ENCODE data around the gene CNIH3.

The CNIH3 gene

GRCh38 chr1:224753491-224753890, 137.4 kb downstream of the CNIH3 start:
- intact Hi-C loops (cut with DNase I) = no loop called here
- DNase-seq = no peak

GRCh38 chr1:224755586-224755985, 139.5 kb downstream of the CNIH3 start:
- intact Hi-C loops (cut with DNase I) = no loop called here
- no peak for DNase-seq

DNA sequence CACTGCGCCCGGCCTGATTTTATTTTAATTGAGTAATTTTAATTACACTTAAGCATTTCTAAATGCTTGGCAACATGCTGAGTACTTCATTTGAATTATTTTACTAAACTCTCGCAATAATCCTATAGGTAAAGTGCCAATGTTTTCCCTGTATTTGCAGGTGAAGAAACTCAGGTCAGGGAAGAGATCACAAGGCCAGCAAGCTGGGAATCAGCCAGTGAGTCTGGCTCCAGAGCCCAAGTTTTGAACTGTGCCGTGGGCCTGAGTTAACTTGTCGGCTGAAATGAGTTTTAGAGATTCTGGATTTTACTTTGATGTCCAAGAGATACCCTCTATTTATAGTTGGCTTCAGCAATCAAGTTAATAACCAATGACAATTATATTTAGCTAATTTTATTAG, 141.4 kb downstream of the CNIH3 start:
- intact Hi-C loops (cut with DNase I) = no loop called here
- DNase-seq = no peak

DNA sequence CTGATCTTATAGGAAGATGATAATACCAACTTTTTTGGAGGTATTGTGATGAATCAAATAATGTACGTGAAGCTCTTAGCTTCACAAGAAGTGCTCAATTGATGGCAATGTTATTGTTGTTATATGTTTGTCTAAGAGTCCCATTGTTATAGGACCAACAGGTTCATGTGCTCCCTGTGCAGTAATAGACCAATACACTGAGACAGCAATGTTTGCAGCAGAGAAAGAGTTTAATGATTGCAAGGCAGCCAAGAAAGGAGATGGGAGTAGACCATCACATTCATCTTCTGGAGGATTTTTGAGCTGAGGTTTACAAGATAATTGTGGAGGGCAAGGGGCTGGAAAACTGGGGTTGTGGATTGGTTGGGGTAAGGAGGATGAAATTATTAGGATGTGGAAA, 143.0 kb downstream of the CNIH3 start:
- intact Hi-C loops (cut with DNase I) = no loop called here
- no peak for DNase-seq

DNA sequence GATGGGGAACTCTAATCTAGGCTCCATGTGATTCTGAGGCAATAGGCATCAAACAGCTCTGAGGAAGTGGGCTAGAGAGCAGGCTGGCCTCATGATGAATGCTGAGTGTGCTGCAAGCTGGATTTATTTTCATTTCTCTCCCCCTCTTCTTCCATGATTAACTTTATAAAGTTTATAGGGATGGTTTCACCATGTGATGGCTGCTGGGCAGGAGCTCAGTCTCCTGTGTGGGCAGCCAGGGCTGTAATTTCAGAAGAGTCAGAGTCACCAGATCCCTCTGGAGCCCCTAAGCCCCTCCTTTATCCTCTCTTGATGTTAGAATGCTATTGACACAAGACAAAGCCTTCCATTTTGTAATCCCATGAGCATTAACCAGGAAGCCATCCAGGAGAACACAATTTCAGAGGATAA, 143.6 kb downstream of the CNIH3 start:
- DNase-seq = no peak
- intact Hi-C loops (cut with DNase I) = no loop called here

- intact Hi-C loops (cut with DNase I) = no loop called here
- DNase-seq = no peak
Measured at GRCh38 chr1:224760163-224760562, 144.0 kb downstream of the CNIH3 start.

- intact Hi-C loops (cut with DNase I) = no loop called here
- no peak for DNase-seq
Measured at GRCh38 chr1:224761245-224761644, 145.1 kb downstream of the CNIH3 start.

DNA sequence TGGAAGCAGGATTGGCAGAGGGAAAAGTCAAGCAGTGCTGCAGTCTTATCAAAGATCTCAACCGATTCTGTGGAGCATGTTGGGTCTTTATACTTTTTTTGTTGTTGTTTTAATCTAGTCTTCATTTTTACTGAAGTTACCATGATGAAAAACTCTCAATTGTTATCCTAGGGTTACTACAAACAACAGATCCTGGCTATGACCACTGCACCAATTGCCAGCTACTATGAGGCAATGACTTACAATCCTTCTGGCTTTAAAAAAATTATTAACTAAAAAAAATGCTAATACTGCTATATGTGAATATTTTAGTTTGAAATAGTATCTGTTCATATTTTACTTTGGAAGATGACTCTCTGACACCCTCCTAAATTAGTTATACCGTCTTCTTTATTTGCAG, 145.9 kb downstream of the CNIH3 start:
- intact Hi-C loops (cut with DNase I) = no loop called here

DNA sequence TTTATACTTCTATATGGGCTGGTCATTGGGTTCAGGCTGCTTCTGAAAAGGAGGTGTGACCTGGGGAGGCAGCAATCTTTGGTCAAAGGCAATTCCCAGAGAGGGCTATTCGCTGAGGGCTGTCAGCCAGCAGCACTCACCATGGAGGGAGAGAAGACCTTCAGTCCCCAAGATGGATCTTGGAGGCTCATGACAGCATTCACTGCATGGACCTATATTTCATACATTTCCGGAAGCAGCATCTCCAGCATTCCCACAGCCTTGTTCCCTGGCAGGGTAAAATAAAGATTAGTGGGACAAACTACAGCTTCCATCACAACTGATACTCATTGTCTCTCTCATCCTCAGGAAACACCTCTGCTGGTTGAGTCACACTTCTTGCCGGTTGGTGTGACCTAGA, 146.6 kb downstream of the CNIH3 start:
- DNase-seq = no peak
- intact Hi-C loops (cut with DNase I) = no loop called here

More for the DNA sequence above, 145.9 kb downstream of the CNIH3 start:
- DNase-seq = no peak

GRCh38 chr1:224763126-224763775, 147.1 kb downstream of the CNIH3 start:
- intact Hi-C loops (cut with DNase I) = no loop called here
- DNase-seq = no peak

DNA sequence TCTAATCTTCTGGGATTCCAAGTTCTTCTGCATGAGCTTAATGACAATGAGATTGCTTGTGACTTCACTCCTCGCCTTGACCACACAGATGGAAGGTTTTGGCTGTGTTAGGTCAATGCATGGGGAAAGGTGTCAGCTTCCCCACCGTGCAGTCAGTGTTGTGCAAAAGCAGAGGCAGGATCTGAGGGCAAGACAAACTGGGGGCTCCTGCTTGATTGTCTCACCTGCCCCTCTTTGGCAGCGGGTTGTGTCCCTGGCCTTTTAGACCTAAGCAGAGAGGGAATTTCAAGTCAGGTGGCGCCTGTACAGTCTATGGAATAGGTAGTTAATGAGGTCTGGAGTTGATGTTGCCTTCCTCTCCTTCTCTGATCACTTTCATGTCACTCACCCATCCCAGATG, 150.1 kb downstream of the CNIH3 start:
- intact Hi-C loops (cut with DNase I) = no loop called here
- no peak for DNase-seq

DNA sequence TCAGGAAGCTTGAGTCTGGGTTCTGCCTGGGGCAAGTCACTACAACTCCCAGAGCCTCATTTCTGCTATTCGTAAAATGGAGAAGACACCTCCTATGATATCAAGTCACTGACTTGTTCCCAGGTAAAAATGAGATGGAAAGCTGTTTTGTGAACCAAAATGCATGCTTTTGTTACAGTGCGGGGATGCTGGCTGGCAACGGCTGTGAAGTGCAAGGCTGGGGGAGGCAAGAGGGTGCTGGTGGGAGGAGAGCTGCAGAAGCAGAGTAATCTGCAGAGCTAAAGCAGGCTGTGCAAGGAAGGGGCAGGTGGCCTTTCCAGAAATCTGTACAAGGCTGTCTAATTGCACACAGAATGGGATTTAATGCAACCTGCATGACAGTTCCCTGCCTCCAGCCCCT, 150.9 kb downstream of the CNIH3 start:
- peak in 41 of 42 donors; percentile 38 to 91 (median 68) for DNase-seq
- intact Hi-C loops (cut with DNase I) = no loop called here

DNA sequence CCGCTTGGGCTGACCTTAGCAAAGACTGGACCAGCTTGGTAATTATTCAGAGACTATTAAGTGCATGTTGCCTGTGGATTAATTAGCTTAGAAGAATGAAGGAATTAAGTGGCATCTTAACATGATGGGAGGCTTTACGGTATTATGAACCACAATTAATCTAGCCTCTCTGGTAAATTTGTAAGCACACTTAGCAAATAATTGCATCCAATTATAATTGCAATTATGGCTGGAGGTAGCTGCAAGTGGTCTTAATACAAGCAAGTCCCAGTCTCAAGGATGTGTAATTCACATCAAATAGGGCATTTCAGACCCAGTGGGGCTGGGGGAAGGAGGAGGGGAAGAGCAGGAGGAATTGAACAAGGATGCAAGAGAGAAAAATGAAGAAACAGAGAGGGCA, 151.6 kb downstream of the CNIH3 start:
- DNase-seq = no peak
- intact Hi-C loops (cut with DNase I) = no loop called here

- intact Hi-C loops (cut with DNase I) = no loop called here
Measured at GRCh38 chr1:224768971-224769370, 152.9 kb downstream of the CNIH3 start.

DNA sequence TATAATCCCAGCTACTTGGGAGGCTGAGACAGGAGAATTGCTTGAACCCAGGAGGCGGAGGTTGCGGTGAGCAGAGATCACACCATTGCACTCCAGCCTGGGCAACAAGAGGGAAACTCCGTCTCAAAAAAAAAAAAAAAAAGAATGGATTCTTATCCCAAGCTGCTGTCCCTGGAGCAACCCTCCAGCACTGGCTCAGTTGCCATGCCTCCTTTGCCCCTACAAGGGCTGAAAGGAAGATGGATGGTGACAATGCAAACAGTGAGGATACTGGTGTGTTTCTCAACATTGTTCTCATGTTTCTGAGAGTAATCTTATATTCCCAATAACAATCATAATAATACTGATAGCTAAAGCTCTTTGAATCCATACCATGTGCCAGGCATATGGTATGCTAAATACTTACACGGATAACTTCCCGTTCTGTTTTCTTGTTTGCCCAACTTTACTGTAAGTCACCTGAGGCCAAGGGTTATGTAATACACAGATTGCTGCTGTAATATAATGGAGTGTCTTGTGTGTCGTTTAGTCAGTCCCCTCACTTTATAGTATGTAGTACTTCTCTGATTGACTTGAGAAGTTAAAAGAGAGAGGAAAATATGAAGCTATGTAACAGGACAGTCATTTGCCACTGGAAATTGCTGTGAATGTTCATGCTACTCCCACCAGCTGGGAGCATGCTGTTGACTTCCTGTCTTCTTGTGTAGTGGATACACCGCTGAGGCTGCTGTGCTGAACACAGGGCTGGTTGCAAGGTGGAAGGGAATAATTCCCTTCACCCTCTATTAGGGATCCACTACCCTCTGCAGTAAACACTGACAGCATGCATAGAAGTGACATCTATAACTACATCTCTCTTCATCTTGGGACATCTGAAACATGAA, 153.6 kb downstream of the CNIH3 start:
- no peak for DNase-seq
- intact Hi-C loops (cut with DNase I) = no loop called here

More at GRCh38 chr1:224768971-224769370, 152.9 kb downstream of the CNIH3 start:
- no peak for DNase-seq

- intact Hi-C loops (cut with DNase I) = no loop called here
- DNase-seq = no peak
Measured at GRCh38 chr1:224770336-224770693, 154.2 kb downstream of the CNIH3 start.

GRCh38 chr1:224773646-224774045, 157.5 kb downstream of the CNIH3 start:
- intact Hi-C loops (cut with DNase I) = no loop called here
- no peak for DNase-seq

GRCh38 chr1:224774378-224774777, 158.3 kb downstream of the CNIH3 start:
- intact Hi-C loops (cut with DNase I) = no loop called here
- no peak for DNase-seq

GRCh38 chr1:224777180-224777579, 161.1 kb downstream of the CNIH3 start:
- intact Hi-C loops (cut with DNase I) = no loop called here
- no peak for DNase-seq

- intact Hi-C loops (cut with DNase I) = no loop called here
- DNase-seq = no peak
Measured at GRCh38 chr1:224779536-224779935, 163.4 kb downstream of the CNIH3 start.

DNA sequence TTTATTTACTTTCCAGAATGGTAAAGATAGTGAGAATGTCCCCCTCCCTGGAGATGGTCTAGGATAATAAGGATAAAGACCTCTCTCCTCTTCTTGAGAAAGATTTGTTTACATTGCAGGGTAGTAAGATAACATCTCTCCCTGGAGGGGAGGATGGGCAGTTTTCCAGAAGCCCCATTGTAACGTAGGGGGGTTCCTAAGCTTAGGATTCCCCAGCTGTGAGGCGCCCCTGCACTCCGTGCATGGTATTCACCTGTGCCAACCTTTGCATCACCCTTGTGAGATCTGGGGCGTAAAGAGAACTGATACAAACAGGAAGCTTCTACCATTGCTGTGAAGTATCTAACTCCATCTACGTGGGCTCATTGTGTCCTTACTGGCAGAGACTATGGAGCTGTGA, 164.6 kb downstream of the CNIH3 start:
- DNase-seq = no peak
- intact Hi-C loops (cut with DNase I) = no loop called here
